ENCODE results near the gene GPBP1L1. TPM values are rescaled to one million over a fixed set of nuclear protein-coding genes. Genes with fewer than 3 reads are reported as not detected.

The GPBP1L1 gene
- polyA plus RNA-seq, 1 donor from 2014 or later: 55.1 TPM

- TF ChIP-seq SMC3 (conservative IDR thresholded peaks at IDR 0.05; ENCODE audit: poor library complexity) (peak; percentile 57), MXI1 (conservative IDR thresholded peaks at IDR 0.05; ENCODE audit: poor library complexity, severe bottlenecking) (no peak), EZH2 (IDR thresholded peaks at IDR 0.05; ENCODE audit: borderline replicate concordance, insufficient read depth, low read length, poor library complexity, severe bottlenecking) (no peak), CTCF (IDR thresholded peaks at IDR 0.05; ENCODE audit: poor library complexity, severe bottlenecking) (peak; percentile 50), RAD21 (conservative IDR thresholded peaks at IDR 0.05) (peak; percentile 48)
- H3K36me3 ChIP-seq (ENCODE audit: insufficient read depth, low read length): no peaks in the 10 kb centered on the region
- H4K20me1 ChIP-seq (ENCODE audit: insufficient read depth): no peaks in the 10 kb centered on the region
- no peaks in the 10 kb centered on the region for H3K9me2 ChIP-seq (ENCODE audit: insufficient read depth, low read length)
- H3K9me3 ChIP-seq (ENCODE audit: low read length): no peaks in the 10 kb centered on the region
- H2AFZ ChIP-seq (ENCODE audit: low read depth, low read length): peak overlapping the region; percentile 89
- peak overlapping the region; percentile 96 for H3K27ac ChIP-seq (ENCODE audit: low read length)
- H3K27me3 ChIP-seq (ENCODE audit: insufficient read depth, low read depth, low read length): no peaks in the 10 kb centered on the region
- H3F3A ChIP-seq (ENCODE audit: insufficient read depth, low read length, poor library complexity, severe bottlenecking): peaks cover 12% of the 10 kb centered on the region
- H3K4me3 ChIP-seq (ENCODE audit: low read length): peak overlapping the region; percentile 93
- peaks cover 68% of the 10 kb centered on the region for H3K79me2 ChIP-seq (replicated peaks; ENCODE audit: insufficient read depth, low read length)
- H3K4me2 ChIP-seq (ENCODE audit: low read length): peak overlapping the region; percentile 55
- H3K9ac ChIP-seq (ENCODE audit: low read length): peak overlapping the region; percentile 90
Observed at GRCh38 chr1:45686015-45686287, 382 bp downstream of the GPBP1L1 start.

GRCh38 chr1:45685308-45686014 lies 872 bp downstream of the GPBP1L1 start:
- TF ChIP-seq EP300 (conservative IDR thresholded peaks at IDR 0.05; ENCODE audit: poor library complexity, severe bottlenecking) (no peak), TAF1 (IDR thresholded peaks at IDR 0.05; ENCODE audit: low read depth) (no peak), SMC3 (conservative IDR thresholded peaks at IDR 0.05; ENCODE audit: poor library complexity) (no peak), REST (IDR thresholded peaks at IDR 0.05; ENCODE audit: borderline replicate concordance) (no peak), POLR2AphosphoS5 (IDR thresholded peaks at IDR 0.05) (no peak)
- H3K4me3 ChIP-seq (ENCODE audit: low read length): peak overlapping the region; percentile 93
- peaks cover 12% of the 10 kb centered on the region for H3F3A ChIP-seq (ENCODE audit: insufficient read depth, low read length, poor library complexity, severe bottlenecking)
- H3K9me3 ChIP-seq (ENCODE audit: low read length): no peaks in the 10 kb centered on the region
- H2AFZ ChIP-seq (ENCODE audit: low read depth, low read length): peak overlapping the region; percentile 89
- H4K20me1 ChIP-seq (ENCODE audit: insufficient read depth): no peaks in the 10 kb centered on the region
- peak overlapping the region; percentile 55 for H3K4me2 ChIP-seq (ENCODE audit: low read length)
- H3K27me3 ChIP-seq (ENCODE audit: insufficient read depth, low read depth, low read length): no peaks in the 10 kb centered on the region
- H3K9me2 ChIP-seq (ENCODE audit: insufficient read depth, low read length): no peaks in the 10 kb centered on the region
- peaks cover 68% of the 10 kb centered on the region for H3K79me2 ChIP-seq (replicated peaks; ENCODE audit: insufficient read depth, low read length)
- H3K27ac ChIP-seq (ENCODE audit: low read length): peak overlapping the region; percentile 96
- no peaks in the 10 kb centered on the region for H3K36me3 ChIP-seq (ENCODE audit: insufficient read depth, low read length)
- H3K9ac ChIP-seq (ENCODE audit: low read length): peak overlapping the region; percentile 90

All from neural cell (in vitro differentiated cells).